Heart right ventricle (tissue), 16 donors: ENCODE measurements around the gene HYAL3. TPM values are rescaled to one million over a fixed set of nuclear protein-coding genes. Genes with fewer than 3 reads are reported as not detected.

Experiments
- ATAC-seq, 8 donors: fragments of 200-7000 bp; cut with Tn5 transposase; one replicate each; pipeline ENCODE4 v1.9.1; 2020; ENCODE audit warnings: mild to moderate bottlenecking in 8 of 8, moderate library complexity in 8 of 8, moderate number of reproducible peaks in 1 of 8
- DNase-seq, 2 donors: peaks; one replicate each; pipeline ENCODE4 v3.0.0-alpha.2; 2020
- H3K27ac ChIP-seq, 10 donors: fragments of 200-600 bp; sonication (generic) in 2 of 10; one replicate each; pipeline versions ENCODE4 v1.5.0 to v1.8.0; 2020 to 2022; ENCODE audit warnings: mild to moderate bottlenecking in 3 of 10
- H3K27me3 ChIP-seq, 7 donors: fragments of 200-600 bp; one replicate each; pipeline ENCODE4 v1.8.0; 2021 to 2022; ENCODE audit warnings: mild to moderate bottlenecking in 2 of 7
- H3K36me3 ChIP-seq, 9 donors: fragments of 200-600 bp; sonication (generic) in 1 of 9; one replicate each; pipeline versions ENCODE4 v1.5.0 to v1.8.0; 2020 to 2022; ENCODE audit warnings: mild to moderate bottlenecking in 2 of 9
- H3K4me1 ChIP-seq, 9 donors: fragments of 200-600 bp; sonication (generic) in 1 of 9; one replicate each; pipeline versions ENCODE4 v1.5.0 to v1.8.0; 2020 to 2022; ENCODE audit warnings: mild to moderate bottlenecking in 4 of 9
- H3K4me3 ChIP-seq, 10 donors: fragments of 200-600 bp; sonication (generic) in 2 of 10; one replicate each; pipeline versions ENCODE4 v1.5.0 to v1.8.0; 2020 to 2022; ENCODE audit warnings: mild to moderate bottlenecking in 7 of 10, moderate library complexity in 2 of 10
- H3K9me3 ChIP-seq, 11 donors: fragments of 200-600 bp in 10 of 11; sonication (generic) in 2 of 11; one replicate each; pipeline versions ENCODE4 v1.5.0 to v1.8.0; 2013 to 2022; ENCODE audit warnings: mild to moderate bottlenecking in 2 of 11, control low read depth in 1 of 11, moderate library complexity in 1 of 11
- WGBS, 2 donors: extraction: QIAGEN DNeasy Blood & Tissue Kit; methylation state at CpG; one replicate each; pipeline ENCODE4 v1.1.7; 2013; ENCODE audit warnings: inconsistent platforms in 1 of 2; 5-methylcytosine and 5-hydroxymethylcytosine counted together
- intact Hi-C, 10 donors: fragments of 100-400 bp; cut with DNase I; formaldehyde crosslinking; loops; one replicate each; pipeline versions ENCODE4 v1.11.1 to v1.14.2; 2022
- polyA plus RNA-seq, 2 donors: library from polyadenylated mRNA; stranded (reverse); fragments of 200-250 nt; gene quantifications; one replicate each; pipeline ENCODE4 v1.2.3, GENCODE V29; 2013
- total RNA-seq, 10 donors: library from RNA; stranded (reverse); fragmentation: NEBNext Ultra II Directional in 3 of 10; extraction: Animal tissue kit (Norgen Biotek cat#: 25700) in 3 of 10; gene quantifications; one replicate each; pipeline versions ENCODE4 v1.2.1 to v1.2.4, GENCODE V29; 2021 to 2023
- TF ChIP-seq, protein P1 (sequence below), 9 donors: fragments of 200-600 bp; sonication (generic) in 2 of 9; IDR thresholded peaks; one replicate each; pipeline versions ENCODE4 v1.5.0 to v1.8.0; 2021 to 2022; ENCODE audit warnings: antibody characterized with exemption in 9 of 9, mild to moderate bottlenecking in 5 of 9, moderate library complexity in 1 of 9
- donor health status: Arrhythmogenic right ventricular cardiomyopathy.
- donor health status: ischemic (EF 13 %, LVEDD 7.1; RV severe dilation, severe dysfunction).
- donor health status: healthy with polysubstance abuse.
- donor health status: DM: no; HTN: yes; CAD: no.
- donor health status: DM: no; HTN: no; CAD: no.
- donor health status: ischemic (EF 25% LVEDD 6.9; RV normal size, moderate dysfunction).
- donor health status: ischemic (EF 25% LVEDD 5.7; RV mildly dilated, moderate dysfunction).
- donor health status: healthy.
- donor health status: DM: yes; HTN: yes; CAD: no.
- donor health status: Ischemic cardiomyopathy.
- donor health status: ischemic (EF 35%, LVEDD 5.7; RV mildly dilated, moderate dysfunction).
- donor health status: nonischemic (EF 11% LVEDD 7.7; RV severe dilation, severe dysfunction).
- donor health status: DM: yes; HTN: yes; CAD: no.
- donor health status: PGD.
- donor health status: ischemic (EF 29% LVEDD 5.4; RV normal size, mild dysfunction).
- donor health status: nonischemic (EF 23%, LVEDD 6.1; RV moderate dilation, normal function).

Gene HYAL3
- total and polyA plus RNA-seq, 12 donors = 0.80 to 3.0 (median 2.0) TPM

DNA sequence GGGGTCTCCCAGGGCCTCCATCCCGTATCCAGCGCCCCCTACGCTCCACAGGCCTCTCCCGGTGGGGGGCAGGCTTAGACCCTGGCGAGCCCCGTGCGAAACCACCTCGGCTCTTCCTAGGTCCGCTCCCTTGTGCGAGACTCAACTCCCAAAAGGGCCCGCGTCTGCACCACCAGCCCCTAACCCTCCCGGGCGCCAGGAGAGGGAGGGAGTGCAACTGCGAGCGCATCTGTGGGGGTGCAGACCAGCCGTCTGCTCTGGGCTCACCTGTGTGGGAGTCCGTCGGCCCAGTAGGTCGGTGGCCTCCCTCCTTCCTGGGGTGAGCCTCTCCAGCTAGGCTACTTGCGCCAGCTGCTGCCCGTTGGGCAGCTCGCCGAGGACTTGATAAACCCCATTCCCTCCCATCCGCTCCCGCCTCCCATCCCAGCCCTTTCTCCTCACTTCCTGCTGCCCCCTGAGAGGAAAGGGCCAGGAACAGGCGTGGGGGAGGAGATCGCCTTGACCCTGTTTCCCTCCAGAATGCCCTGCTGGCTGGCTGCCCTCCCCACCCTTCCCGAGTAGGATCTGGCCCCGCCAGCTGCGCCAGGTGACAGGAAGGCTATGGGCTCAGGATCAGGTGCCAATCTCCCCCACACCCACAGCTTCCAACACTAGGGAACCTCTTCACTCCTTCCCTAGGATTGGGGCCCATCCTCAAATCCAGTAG, 23.3 kb upstream of the HYAL3 start, which contains the start of gene HYAL2:
Gene HYAL2, minus strand, starts transcription at position 360 of the 706 bp plus-strand sequence. CDS start 2,256 bp downstream, outside the sequence.
- peak within 1 kb of the TSS; percentile 91 to 99 (median 97) for H3K27ac ChIP-seq
- peak; percentile 82 to 87 for DNase-seq
- peak; percentile 1 to 46 (median 32) for ATAC-seq
- no peaks in the 10 kb centered on the region for H3K27me3 ChIP-seq
- H3K9me3 ChIP-seq = no peaks in the 10 kb centered on the region
- H3K4me3 ChIP-seq = peak within 1 kb of the TSS; percentile 57 to 88 (median 80)
- intact Hi-C loops = loop anchor here in 4 of 10 donors (5.0 to 10.0 kb wide), 4 partner anchors 50 to 85 kb away; partner anchors contain the start of genes GNAI2 (in 1 of the 4) and SEMA3B (in 1 of the 4)
- H3K4me1 ChIP-seq = peaks cover 32 to 90% (median 74%) of the 10 kb centered on the region in 9 donors
- peaks cover 0 to 48% (median 23%) of the 10 kb centered on the region in 9 donors for H3K36me3 ChIP-seq
- WGBS, 2 donors = 33 to 43% methylated on average over 31 of the region's 31 CpGs
- TF ChIP-seq, protein P1, sequence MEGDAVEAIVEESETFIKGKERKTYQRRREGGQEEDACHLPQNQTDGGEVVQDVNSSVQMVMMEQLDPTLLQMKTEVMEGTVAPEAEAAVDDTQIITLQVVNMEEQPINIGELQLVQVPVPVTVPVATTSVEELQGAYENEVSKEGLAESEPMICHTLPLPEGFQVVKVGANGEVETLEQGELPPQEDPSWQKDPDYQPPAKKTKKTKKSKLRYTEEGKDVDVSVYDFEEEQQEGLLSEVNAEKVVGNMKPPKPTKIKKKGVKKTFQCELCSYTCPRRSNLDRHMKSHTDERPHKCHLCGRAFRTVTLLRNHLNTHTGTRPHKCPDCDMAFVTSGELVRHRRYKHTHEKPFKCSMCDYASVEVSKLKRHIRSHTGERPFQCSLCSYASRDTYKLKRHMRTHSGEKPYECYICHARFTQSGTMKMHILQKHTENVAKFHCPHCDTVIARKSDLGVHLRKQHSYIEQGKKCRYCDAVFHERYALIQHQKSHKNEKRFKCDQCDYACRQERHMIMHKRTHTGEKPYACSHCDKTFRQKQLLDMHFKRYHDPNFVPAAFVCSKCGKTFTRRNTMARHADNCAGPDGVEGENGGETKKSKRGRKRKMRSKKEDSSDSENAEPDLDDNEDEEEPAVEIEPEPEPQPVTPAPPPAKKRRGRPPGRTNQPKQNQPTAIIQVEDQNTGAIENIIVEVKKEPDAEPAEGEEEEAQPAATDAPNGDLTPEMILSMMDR (IDR thresholded peaks at IDR 0.05) = no peak

DNA sequence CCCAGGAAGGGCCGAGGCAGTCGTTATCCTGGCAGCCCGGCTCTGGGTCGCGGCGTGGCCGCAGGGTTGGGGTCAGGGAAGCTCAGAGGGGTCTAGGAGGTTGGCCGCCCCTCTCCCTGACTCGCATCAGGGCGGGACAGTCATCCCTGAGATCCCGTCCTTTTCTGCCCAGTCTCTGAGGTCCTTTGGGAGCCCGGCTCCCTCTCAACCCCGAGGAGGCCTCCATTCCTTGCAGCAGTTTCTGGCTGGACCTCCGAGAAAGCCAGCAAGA, 22.8 kb upstream of the HYAL3 start:
- intact Hi-C loops = loop anchor here in 4 of 10 donors (5.0 to 10.0 kb wide), 4 partner anchors 50 to 85 kb away; partner anchors contain the start of genes GNAI2 (in 1 of the 4) and SEMA3B (in 1 of the 4)
- ATAC-seq = no peak
- Histone ChIP-seq H3K36me3 (peaks cover 0 to 53% (median 28%) of the 10 kb centered on the region in 9 donors), H3K27me3 (no peaks in the 10 kb centered on the region), H3K27ac (peak overlapping the region; percentile 91 to 99 (median 97)), H3K4me1 (peaks cover 30 to 90% (median 74%) of the 10 kb centered on the region in 9 donors), H3K4me3 (peak overlapping the region; percentile 57 to 88 (median 80)), H3K9me3 (no peaks in the 10 kb centered on the region)
- DNase-seq = no peak
- TF ChIP-seq, protein P1 (IDR thresholded peaks at IDR 0.05) = peak in 1 of 9 donors; percentile 5
- WGBS, 2 donors = 18 to 21% methylated on average over 14 of the region's 14 CpGs

DNA sequence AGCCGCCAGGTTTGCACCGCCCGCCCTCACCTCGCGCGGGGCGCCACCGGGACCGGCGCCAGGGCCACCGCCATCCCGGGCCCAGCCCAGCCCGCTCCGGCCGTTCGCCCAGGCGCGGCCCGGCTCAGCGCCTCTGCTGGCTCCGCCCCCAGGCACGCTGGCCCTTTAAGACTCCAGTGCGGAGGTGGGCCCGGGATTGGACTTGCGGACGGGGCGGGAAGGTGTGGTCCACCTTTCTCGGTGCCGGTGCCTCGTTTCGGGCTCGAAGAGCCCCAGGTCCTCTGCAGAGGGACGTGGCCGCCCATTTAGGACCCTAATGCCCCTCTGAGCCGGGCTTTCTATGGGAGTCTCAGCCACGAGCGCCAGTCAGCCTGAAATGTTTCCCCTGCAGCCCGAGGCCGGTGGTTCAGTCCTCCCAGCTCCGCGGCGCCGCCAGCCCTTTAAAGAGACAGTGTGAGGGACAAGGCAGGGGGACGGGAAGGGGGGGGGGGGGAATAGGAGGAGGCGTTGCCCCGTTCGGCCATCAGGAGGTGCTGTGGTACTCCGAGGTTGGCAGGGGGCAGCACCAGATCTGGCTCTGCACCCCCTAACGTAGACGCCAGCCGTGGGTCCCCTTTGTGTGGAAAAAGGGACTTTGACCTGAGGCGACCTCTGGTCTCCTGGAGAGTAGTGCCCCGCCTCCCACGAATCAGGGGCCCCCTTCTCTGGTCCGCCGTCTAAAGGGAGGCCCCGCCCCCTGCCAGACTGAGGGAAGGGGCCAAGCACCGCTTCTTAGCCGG, 22.3 kb upstream of the HYAL3 start:
- TF ChIP-seq, protein P1 (IDR thresholded peaks at IDR 0.05) = peak; percentile 28 to 79 (median 64)
- intact Hi-C loops = loop anchor here in 5 of 10 donors (1.0 to 10.0 kb wide), 6 partner anchors 18 to 84 kb away; partner anchors contain the start of genes GNAI2 (in 1 of the 5), HYAL1 (in 1 of the 5) and SEMA3B (in 1 of the 5)
- Histone ChIP-seq H3K9me3 (no peaks in the 10 kb centered on the region), H3K4me3 (peak overlapping the region; percentile 57 to 88 (median 80)), H3K36me3 (peaks cover 0 to 55% (median 31%) of the 10 kb centered on the region in 9 donors), H3K27me3 (no peaks in the 10 kb centered on the region), H3K4me1 (peaks cover 29 to 90% (median 71%) of the 10 kb centered on the region in 9 donors), H3K27ac (peak overlapping the region; percentile 91 to 99 (median 97))
- 1% methylated on average over 58 to 59 of the region's 59 CpGs for WGBS, 2 donors
- DNase-seq (peak; percentile 90 to 91), ATAC-seq (peak; percentile 60 to 79 (median 74))

DNA sequence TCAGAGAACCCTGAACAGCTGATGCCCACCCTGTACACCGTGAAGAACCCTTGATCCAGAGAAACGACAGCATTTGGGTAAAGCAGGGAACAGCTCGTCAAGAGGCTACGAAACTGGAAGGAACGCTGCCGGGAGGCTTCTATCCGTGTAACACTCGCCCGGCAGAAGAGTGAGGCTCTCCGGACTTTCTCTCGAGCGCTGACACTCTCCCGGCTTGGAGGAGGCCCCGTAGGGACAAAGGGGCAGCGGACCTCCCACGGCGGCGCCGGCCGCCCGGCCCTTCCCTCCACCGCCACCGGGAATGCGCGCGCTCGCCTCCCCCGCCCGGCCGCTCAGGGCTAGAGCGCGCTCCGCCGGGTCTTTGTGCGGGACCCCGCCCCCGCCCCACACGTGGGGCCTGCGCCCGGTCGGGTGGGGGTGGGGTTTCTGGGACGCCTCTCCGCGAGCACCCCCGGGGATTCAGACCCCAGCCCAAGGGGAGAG, 21.7 kb upstream of the HYAL3 start:
- ATAC-seq = peak; percentile 27 to 69 (median 44)
- Histone ChIP-seq H3K9me3 (no peaks in the 10 kb centered on the region), H3K27ac (peak overlapping the region; percentile 91 to 99 (median 97)), H3K27me3 (no peaks in the 10 kb centered on the region), H3K36me3 (peaks cover 0 to 57% (median 37%) of the 10 kb centered on the region in 9 donors), H3K4me1 (peaks cover 29 to 88% (median 71%) of the 10 kb centered on the region in 9 donors), H3K4me3 (peak overlapping the region; percentile 57 to 88 (median 80))
- DNase-seq = peak; percentile 82 to 83
- TF ChIP-seq, protein P1 (IDR thresholded peaks at IDR 0.05) = no peak
- intact Hi-C loops = loop anchor here in 5 of 10 donors (1.0 to 10.0 kb wide), 6 partner anchors 18 to 84 kb away; partner anchors contain the start of genes GNAI2 (in 1 of the 5), HYAL1 (in 1 of the 5) and SEMA3B (in 1 of the 5)
- WGBS, 2 donors = 0 to 1% methylated on average over 37 to 45 of the region's 45 CpGs
